NCI-H69 (cell line): ENCODE results near the gene ZNF469.

ENCODE experiments used
- DNase-seq: peaks from one replicate; lab custom pipeline; 2025; lab: John Stamatoyannopoulos, UW

ZNF469 gene, protein sequence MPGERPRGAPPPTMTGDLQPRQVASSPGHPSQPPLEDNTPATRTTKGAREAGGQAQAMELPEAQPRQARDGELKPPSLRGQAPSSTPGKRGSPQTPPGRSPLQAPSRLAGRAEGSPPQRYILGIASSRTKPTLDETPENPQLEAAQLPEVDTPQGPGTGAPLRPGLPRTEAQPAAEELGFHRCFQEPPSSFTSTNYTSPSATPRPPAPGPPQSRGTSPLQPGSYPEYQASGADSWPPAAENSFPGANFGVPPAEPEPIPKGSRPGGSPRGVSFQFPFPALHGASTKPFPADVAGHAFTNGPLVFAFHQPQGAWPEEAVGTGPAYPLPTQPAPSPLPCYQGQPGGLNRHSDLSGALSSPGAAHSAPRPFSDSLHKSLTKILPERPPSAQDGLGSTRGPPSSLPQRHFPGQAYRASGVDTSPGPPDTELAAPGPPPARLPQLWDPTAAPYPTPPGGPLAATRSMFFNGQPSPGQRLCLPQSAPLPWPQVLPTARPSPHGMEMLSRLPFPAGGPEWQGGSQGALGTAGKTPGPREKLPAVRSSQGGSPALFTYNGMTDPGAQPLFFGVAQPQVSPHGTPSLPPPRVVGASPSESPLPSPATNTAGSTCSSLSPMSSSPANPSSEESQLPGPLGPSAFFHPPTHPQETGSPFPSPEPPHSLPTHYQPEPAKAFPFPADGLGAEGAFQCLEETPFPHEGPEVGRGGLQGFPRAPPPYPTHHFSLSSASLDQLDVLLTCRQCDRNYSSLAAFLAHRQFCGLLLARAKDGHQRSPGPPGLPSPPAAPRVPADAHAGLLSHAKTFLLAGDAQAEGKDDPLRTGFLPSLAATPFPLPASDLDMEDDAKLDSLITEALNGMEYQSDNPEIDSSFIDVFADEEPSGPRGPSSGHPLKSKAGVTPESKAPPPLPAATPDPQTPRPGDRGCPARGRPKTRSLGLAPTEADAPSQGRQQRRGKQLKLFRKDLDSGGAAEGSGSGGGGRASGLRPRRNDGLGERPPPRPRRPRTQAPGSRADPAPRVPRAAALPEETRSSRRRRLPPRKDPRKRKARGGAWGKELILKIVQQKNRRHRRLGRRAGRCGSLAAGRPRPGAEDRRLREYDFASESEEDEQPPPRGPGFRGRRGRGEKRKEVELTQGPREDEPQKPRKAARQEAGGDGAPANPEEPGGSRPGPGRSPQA (N-terminal part only)

GRCh38 chr16:88382491-88383400 is at the start of gene ZNF469:
Gene ZNF469 (plus strand): TSS chr16:88382959. CDS start chr16:88427471, 44,512 bp downstream.
- DNase-seq, result peak; percentile 5

- DNase-seq, result no peak
Measured at GRCh38 chr16:88333848-88334777, 48.6 kb upstream of the ZNF469 start.

GRCh38 chr16:88334778-88335720 is 47.7 kb upstream of the ZNF469 start:
- DNase-seq, result no peak

DNA sequence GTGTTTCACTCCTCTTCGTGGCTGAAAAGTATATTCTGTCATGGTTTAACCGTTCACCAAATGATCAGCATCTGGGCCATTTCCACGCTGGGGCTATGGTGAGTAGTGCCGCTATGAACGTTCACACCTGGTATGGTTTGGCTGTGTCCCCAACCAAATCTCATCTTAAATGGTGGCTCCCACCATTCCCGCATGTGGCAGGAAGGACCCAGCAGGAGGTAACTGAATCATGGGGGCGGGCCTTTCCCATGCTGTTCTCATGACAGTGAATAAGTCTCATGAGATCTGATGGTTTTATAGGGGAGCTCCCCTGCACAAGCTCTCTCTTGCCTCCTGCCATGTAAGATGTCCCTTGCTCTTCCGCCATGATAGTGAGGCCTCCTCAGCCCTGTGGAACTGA is 45.7 kb upstream of the ZNF469 start:
- no peak for DNase-seq

DNA sequence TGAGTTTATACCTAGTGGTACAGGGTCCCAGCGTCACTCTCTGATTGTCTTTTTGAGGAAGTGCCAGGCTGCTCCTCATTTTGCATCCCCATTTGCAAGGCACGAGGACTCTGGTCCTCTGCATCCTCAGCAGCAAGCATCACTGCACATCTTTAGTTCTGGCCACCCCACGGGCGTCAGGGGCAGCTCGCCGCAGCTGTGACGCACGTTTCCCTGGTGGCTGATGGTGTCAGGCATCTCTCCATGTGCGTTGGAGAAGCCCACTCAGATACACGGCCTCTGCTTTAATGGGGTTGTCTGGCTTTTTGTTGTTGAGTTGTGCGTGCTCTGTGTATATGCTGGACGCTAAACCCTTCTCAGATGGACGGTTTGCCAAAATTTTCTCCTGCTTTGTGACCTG is 45.2 kb upstream of the ZNF469 start:
- no peak for DNase-seq

DNA sequence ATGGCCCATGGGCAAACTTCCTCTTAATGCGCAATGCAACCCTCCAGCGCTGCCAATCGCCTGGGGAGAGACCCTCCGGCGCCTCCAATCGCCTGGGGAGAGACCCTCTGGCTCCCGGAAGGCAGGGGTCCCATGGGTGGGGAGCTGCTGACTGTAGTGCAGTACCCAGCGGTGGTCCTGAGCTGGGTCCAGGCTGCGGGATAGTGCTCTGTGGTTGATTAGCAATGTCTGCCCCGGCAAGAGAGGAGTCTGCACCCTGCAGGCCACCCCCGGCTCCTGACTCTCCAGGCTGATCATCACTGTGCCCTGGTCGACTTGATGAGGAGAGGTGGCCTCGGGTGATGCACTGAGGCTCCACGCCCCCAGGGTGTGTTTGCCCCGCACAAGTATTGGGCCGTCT is 44.6 kb upstream of the ZNF469 start:
- no peak for DNase-seq

DNA sequence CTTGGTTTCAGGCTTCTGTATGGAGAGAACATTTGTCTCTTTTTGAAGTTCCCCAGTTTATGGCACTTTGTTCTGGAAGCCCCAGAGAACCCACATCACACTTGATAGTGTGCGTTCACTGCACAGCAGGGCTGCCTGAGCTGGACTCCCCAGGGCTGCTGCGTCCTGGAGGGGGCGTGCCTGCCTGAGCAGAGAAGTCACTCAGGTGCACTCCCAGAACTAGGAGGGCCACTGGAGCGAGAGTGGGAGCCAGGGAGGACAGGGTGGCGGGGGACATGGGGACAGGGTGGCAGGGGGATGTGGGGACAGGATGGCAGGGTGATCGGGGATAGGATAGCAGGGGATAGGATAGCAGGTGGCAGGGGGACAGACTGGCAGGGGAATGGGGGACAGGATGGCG is 43.9 kb upstream of the ZNF469 start:
- no peak for DNase-seq

- DNase-seq, result peak; percentile 29
Measured at GRCh38 chr16:88339930-88340754, 42.6 kb upstream of the ZNF469 start.

DNA sequence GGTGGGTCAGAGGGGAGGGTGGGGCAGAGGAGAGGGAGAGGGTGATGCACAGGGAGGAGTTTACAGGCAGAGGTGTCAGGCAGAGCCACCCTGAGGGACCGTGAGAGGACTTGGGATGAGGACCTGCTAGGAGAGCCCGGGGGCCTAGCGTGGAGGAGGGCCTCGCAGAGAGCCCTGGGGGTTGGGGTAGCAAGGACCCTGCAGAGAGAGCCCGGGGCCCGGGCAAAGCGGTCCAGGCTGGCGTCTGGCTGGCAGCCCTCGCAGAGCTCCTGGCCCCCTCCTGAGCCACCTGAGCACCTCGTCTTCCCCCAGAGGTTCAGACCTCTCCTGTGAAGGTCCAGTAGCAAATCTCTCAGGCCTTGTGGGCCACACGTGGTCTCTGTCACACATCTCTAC is 42.0 kb upstream of the ZNF469 start:
- no peak for DNase-seq

GRCh38 chr16:88341551-88342290 is 41.0 kb upstream of the ZNF469 start:
- DNase-seq, result no peak

GRCh38 chr16:88342491-88342890 is 40.3 kb upstream of the ZNF469 start:
- no peak for DNase-seq

DNA sequence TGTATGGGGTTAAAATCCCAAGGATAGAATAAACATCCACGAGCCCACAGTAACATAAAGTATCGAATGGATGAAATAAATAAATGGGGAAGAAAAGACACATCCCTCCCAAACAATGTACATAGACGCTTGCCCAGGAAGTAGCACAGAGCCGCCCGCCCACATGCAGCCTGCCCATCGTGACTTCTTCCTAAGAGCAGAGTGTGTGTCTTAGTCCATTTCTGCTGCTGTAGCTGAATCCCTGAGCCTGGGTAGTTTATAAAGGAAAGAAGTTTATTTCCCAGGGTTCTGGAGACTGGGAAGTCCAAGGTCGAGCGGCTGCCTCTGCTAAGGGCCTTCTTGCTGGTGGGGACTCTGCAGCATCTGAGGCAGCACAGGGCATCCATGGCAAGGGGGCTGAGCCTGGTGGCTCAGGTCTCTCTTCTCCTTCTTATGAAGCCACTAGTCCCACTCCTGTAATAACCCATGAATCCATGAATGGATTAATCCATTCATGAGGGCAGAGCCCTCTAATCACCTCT is 39.4 kb upstream of the ZNF469 start:
- DNase-seq, result no peak

DNA sequence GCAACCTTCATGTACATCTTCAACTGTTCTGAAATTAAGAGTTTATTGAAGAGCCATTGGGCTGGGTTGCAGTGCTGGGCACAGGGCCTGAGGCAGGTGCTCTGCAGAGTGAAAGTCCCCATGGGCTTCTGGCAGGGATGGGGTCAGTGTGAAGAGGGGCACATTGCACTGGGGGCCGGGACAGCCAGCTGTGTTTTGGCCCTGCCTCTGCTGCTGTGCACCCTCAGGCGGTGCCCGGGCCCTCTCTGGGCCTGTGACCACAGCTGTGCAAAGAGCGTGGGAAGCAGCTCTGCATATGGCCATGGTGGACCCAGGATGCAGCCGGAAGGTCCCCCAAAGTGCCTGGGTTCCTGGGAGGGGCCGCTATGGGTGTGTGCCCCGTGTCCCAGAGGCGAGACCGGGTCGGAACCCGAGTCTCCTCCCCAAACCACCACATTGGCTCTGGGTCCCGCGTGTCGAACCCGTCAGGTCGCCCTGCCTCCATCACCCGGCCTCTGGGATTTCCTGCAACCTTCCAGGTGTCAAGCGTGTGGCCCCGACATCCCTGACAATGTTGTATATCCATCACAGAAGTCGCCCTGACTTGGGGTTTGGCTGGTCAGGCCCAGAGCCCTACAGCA is 38.2 kb upstream of the ZNF469 start:
- DNase-seq, result no peak

DNA sequence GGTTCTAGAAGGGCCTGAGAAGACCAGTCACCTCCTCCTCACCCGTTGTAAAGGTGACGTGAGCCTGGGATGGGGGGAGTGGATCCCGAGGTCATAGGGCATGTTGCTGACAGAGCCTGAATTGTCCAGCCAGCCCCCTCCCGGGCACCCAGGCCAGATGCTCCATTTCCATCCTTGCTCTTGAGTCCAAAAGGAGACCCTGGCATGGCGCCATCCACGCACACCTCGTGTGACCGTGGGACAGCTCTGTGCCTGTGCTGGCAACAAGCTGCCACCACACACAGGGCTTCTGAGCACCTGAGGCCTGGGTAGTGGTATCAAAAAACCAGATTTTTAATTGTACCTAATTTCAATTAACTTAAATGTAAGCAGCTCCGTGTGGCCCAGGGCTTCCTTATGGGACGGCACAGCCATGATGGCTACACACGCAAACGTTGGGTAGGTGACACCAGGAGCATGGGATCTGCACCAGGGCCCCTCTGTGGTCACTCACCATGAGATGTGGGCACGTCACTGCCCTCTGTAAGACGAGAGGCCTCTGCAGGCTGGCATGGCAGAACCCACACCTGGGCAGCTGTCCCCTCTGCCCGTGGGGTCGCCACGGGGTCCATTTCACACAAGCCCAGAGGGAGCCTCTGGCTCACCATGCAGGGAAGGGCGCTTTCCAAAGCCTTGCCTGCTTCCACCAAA is 37.6 kb upstream of the ZNF469 start:
- no peak for DNase-seq

DNA sequence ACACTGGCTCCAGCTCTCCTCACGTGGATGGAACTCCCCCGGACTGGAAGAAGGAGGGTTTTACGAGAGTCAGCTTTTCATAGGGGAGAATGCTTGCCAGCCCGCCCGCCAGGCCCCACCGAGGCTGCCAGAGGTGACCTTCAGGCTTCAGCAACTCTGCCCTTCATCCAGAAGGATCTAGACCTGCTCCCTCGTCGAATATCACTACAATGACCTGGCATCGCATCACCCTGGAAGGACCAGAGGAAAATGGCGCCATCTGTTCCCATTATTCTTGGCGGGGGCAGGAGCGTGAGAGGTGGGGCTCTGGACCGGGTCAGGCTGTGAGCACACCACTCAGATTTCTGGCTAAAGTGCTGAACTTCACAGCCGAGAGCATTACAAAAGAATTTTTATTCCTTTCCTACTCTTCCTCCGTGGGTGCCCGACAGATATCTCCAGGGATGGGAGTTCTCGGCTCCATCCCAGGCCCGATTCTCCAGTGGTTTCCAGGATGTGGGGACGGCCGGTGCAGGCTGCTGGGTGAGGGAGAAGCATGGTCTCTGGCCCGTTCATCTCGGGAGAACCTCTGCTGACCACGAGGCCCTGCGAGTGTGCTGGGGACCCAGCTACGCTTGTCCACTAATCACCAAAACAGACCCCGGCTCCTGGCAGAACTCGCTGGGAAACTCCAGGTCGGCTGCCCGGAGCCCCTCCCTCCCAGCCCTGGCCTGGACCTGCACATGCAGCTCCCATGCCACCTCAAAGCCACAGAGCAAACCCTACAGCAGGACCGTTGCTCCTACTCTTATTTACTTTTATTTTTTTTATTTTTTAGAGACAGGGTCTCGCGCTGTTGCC is 36.8 kb upstream of the ZNF469 start:
- DNase-seq, result no peak
